ENCODE data around the gene SYT17.

The SYT17 gene

GRCh38 chr16:19232988-19233387, 64.9 kb downstream of the SYT17 start:
- Mint-ChIP-seq H3K4me1 (ENCODE audit: low read depth) (no peaks in the 10 kb centered on the region), H3K36me3 (ENCODE audit: low read depth) (no peaks in the 10 kb centered on the region)
- no peak for DNase-seq

GRCh38 chr16:19235478-19235877, 67.4 kb downstream of the SYT17 start:
- no peak overlapping the region for H3K4me3 Mint-ChIP-seq
- H3K36me3 Mint-ChIP-seq (ENCODE audit: low read depth), result no peaks in the 10 kb centered on the region
- peaks cover 21% of the 10 kb centered on the region for H3K9me3 Mint-ChIP-seq
- H3K27ac Mint-ChIP-seq, result no peak overlapping the region
- H3K27me3 Mint-ChIP-seq, result no peaks in the 10 kb centered on the region
- DNase-seq, result no peak
- no peaks in the 10 kb centered on the region for H3K4me1 Mint-ChIP-seq (ENCODE audit: low read depth)

More at GRCh38 chr16:19232988-19233387, 64.9 kb downstream of the SYT17 start:
- Mint-ChIP-seq H3K9me3 (peaks cover 18% of the 10 kb centered on the region), H3K4me3 (no peak overlapping the region), H3K27me3 (no peaks in the 10 kb centered on the region), H3K27ac (no peak overlapping the region)

- H3K9me3 Mint-ChIP-seq, result peaks cover 21% of the 10 kb centered on the region
Observed at GRCh38 chr16:19235886-19236285, 67.8 kb downstream of the SYT17 start.

GRCh38 chr16:19236561-19237209, 68.6 kb downstream of the SYT17 start:
- H3K27ac Mint-ChIP-seq, result no peak overlapping the region
- H3K9me3 Mint-ChIP-seq, result peaks cover 21% of the 10 kb centered on the region
- H3K36me3 Mint-ChIP-seq (ENCODE audit: low read depth), result no peaks in the 10 kb centered on the region
- H3K4me1 Mint-ChIP-seq (ENCODE audit: low read depth), result no peaks in the 10 kb centered on the region
- H3K27me3 Mint-ChIP-seq, result no peaks in the 10 kb centered on the region
- no peak for DNase-seq
- no peak overlapping the region for H3K4me3 Mint-ChIP-seq

More at GRCh38 chr16:19235886-19236285, 67.8 kb downstream of the SYT17 start:
- Mint-ChIP-seq H3K36me3 (ENCODE audit: low read depth) (no peaks in the 10 kb centered on the region), H3K27me3 (no peaks in the 10 kb centered on the region), H3K4me1 (ENCODE audit: low read depth) (no peaks in the 10 kb centered on the region), H3K4me3 (no peak overlapping the region), H3K27ac (no peak overlapping the region)
- no peak for DNase-seq

DNA sequence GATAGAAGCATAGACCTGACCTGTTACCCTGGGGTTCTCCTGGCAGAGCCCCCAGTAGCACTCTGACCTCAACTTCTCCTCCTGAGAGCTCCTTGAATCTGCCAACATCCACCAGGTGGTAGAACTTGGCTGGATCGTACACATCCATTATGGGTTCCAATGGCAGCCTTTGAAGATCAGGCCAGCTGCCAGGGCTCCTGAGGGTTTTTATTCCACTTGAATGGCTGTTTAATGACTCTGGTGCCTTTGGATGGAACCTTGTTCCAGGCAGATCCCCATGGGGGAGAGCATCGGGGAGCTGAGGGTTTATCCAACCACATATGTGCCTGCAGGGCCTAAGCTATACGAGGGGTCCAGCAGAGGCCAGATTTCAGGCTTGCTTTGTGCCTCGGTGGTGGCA, 70.4 kb downstream of the SYT17 start:
- no peak for DNase-seq
- Mint-ChIP-seq H3K4me3 (no peak overlapping the region), H3K27ac (no peak overlapping the region), H3K9me3 (peaks cover 21% of the 10 kb centered on the region), H3K27me3 (no peaks in the 10 kb centered on the region), H3K4me1 (ENCODE audit: low read depth) (no peaks in the 10 kb centered on the region), H3K36me3 (ENCODE audit: low read depth) (no peaks in the 10 kb centered on the region)

DNA sequence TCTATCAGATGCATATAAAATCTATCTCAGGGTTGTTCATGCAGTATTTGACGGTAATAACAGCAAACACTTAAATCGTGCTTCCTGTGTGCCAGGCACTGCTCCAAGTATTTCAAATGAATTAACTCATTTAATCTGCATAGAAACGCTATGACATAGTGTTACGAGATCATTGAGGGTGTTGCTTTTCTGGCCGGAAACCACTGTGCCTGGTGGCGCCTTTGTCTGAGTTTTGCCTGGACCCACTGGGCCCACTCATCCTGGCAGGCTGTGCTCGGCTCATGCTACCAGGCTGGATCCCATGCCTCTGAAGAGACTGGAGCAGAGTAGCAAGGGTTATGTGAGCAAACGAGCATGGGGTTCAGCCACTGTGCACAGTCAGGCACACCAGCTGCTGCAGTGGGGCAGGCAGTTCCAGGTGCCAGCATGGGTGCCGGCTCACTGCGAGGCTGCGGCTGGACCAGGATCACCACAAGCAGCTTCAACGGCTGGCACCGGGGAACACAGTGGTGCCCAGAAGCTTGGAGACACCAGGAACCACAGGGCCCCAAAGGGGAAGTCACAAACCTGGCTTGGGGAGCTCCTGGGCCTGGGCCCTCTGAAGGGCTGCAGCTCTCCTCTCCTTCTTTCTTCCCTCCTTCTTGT, 71.6 kb downstream of the SYT17 start:
- Mint-ChIP-seq H3K4me3 (no peak overlapping the region), H3K36me3 (ENCODE audit: low read depth) (no peaks in the 10 kb centered on the region), H3K4me1 (ENCODE audit: low read depth) (no peaks in the 10 kb centered on the region), H3K27me3 (no peaks in the 10 kb centered on the region), H3K9me3 (peaks cover 21% of the 10 kb centered on the region), H3K27ac (no peak overlapping the region)
- DNase-seq, result no peak

- H3K27ac Mint-ChIP-seq, result no peak overlapping the region
- H3K9me3 Mint-ChIP-seq, result peaks cover 14% of the 10 kb centered on the region
- no peaks in the 10 kb centered on the region for H3K4me1 Mint-ChIP-seq (ENCODE audit: low read depth)
- H3K27me3 Mint-ChIP-seq, result no peaks in the 10 kb centered on the region
- DNase-seq, result no peak
- no peak overlapping the region for H3K4me3 Mint-ChIP-seq
- no peaks in the 10 kb centered on the region for H3K36me3 Mint-ChIP-seq (ENCODE audit: low read depth)
Observed at GRCh38 chr16:19240494-19240893, 72.5 kb downstream of the SYT17 start.

DNA sequence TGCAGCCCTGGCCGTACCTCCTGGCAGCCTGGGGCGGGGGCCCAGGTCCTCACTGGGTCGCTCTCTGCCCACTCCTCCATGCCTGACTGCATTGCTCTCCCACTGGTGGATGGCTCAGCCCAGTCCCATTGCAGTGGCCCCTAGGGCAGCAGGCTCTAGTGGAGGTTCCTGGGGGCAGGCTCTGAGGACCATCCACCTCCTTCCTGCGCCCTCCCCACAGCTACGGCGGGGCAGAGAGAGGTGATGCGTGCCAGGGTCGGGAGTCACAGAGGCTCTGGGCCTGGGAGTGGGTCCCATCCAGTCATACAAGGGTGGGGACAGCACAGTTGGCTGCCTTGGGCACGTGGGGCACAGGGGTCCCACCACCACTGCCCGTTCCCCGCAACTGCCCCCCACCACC, 73.5 kb downstream of the SYT17 start:
- no peaks in the 10 kb centered on the region for H3K27me3 Mint-ChIP-seq
- H3K4me1 Mint-ChIP-seq (ENCODE audit: low read depth), result no peaks in the 10 kb centered on the region
- no peak overlapping the region for H3K27ac Mint-ChIP-seq
- no peak overlapping the region for H3K4me3 Mint-ChIP-seq
- H3K9me3 Mint-ChIP-seq, result peaks cover 5% of the 10 kb centered on the region
- H3K36me3 Mint-ChIP-seq (ENCODE audit: low read depth), result no peaks in the 10 kb centered on the region
- no peak for DNase-seq

- no peaks in the 10 kb centered on the region for H3K27me3 Mint-ChIP-seq
- peaks cover 3% of the 10 kb centered on the region for H3K9me3 Mint-ChIP-seq
- no peaks in the 10 kb centered on the region for H3K36me3 Mint-ChIP-seq (ENCODE audit: low read depth)
- no peak for DNase-seq
- no peaks in the 10 kb centered on the region for H3K4me1 Mint-ChIP-seq (ENCODE audit: low read depth)
- no peak overlapping the region for H3K4me3 Mint-ChIP-seq
- no peak overlapping the region for H3K27ac Mint-ChIP-seq
Observed at GRCh38 chr16:19242186-19242585, 74.1 kb downstream of the SYT17 start.

- Mint-ChIP-seq H3K27me3 (no peaks in the 10 kb centered on the region), H3K36me3 (ENCODE audit: low read depth) (no peaks in the 10 kb centered on the region), H3K4me3 (no peak overlapping the region), H3K4me1 (ENCODE audit: low read depth) (no peaks in the 10 kb centered on the region), H3K9me3 (peaks cover 3% of the 10 kb centered on the region), H3K27ac (no peak overlapping the region)
- no peak for DNase-seq
Observed at GRCh38 chr16:19242987-19243575, 75.0 kb downstream of the SYT17 start.

- H3K27me3 Mint-ChIP-seq, result no peaks in the 10 kb centered on the region
- no peak overlapping the region for H3K4me3 Mint-ChIP-seq
- H3K36me3 Mint-ChIP-seq (ENCODE audit: low read depth), result no peaks in the 10 kb centered on the region
- DNase-seq, result no peak
- H3K9me3 Mint-ChIP-seq, result no peaks in the 10 kb centered on the region
- no peak overlapping the region for H3K27ac Mint-ChIP-seq
- H3K4me1 Mint-ChIP-seq (ENCODE audit: low read depth), result no peaks in the 10 kb centered on the region
Observed at GRCh38 chr16:19245326-19245925, 77.4 kb downstream of the SYT17 start.

DNA sequence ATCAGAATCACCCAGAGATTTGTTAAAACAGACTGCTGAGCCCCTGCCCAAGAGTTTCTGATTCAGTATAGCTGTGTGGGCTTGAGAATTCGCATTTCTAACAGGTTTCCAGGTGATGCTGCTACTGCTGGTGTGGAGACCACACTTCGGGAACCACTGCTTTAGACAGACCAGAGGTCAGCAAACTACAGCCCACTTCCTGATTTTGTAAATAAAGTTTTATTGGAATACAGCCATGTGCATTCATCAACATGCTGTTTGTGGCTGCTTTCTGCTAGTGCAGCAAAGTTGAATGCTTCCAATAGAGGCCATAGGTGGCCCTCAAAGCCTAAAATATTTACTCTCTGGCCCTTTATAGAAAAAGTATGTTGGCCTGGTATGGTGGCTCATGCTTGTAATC, 84.9 kb downstream of the SYT17 start:
- Mint-ChIP-seq H3K4me1 (ENCODE audit: low read depth) (no peaks in the 10 kb centered on the region), H3K27ac (no peak overlapping the region), H3K4me3 (no peak overlapping the region), H3K27me3 (peaks cover 17% of the 10 kb centered on the region), H3K36me3 (ENCODE audit: low read depth) (no peaks in the 10 kb centered on the region), H3K9me3 (no peaks in the 10 kb centered on the region)
- no peak for DNase-seq

- H3K4me1 Mint-ChIP-seq (ENCODE audit: low read depth), result no peaks in the 10 kb centered on the region
- H3K36me3 Mint-ChIP-seq (ENCODE audit: low read depth), result no peaks in the 10 kb centered on the region
- no peaks in the 10 kb centered on the region for H3K9me3 Mint-ChIP-seq
- H3K27ac Mint-ChIP-seq, result no peak overlapping the region
- DNase-seq, result no peak
- H3K27me3 Mint-ChIP-seq, result peaks cover 18% of the 10 kb centered on the region
- no peak overlapping the region for H3K4me3 Mint-ChIP-seq
Observed at GRCh38 chr16:19254611-19255010, 86.6 kb downstream of the SYT17 start.

DNA sequence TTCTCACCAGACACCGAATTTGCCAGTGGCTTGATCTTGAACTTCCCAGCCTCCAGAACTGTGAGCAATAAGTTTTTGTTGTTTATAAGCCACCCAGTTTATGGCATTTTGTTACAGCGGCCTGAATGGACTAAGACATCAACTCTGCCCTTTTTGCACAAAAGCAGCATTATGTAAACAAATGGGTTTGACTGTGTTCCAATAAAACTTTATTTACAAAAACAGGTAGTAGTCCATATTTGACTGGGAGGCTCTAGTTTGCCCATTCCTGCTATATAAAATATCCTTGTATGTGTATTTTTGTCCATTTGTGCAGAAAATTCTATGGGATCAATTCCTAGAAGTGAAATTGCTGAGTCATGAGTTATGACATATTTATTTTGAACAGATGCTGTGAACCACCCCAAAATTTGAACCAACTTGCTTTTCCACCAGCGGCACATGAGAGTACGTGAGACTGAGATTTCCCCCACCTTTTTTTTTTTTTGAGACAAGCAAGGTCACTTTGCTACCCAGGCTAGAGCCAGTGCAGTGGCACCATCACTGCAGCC, 96.2 kb downstream of the SYT17 start:
- Mint-ChIP-seq H3K36me3 (ENCODE audit: low read depth) (no peaks in the 10 kb centered on the region), H3K27me3 (peaks cover 5% of the 10 kb centered on the region), H3K9me3 (peaks cover 7% of the 10 kb centered on the region), H3K27ac (no peak overlapping the region), H3K4me1 (ENCODE audit: low read depth) (no peaks in the 10 kb centered on the region), H3K4me3 (no peak overlapping the region)
- no peak for DNase-seq
